ENCODE results near the gene PLPPR3. TPM values are rescaled to one million over a fixed set of nuclear protein-coding genes. Genes with fewer than 3 reads are reported as not detected.

PLPPR3 gene
- total and polyA plus RNA-seq, 9 of the 15 experiments (the other 6 are each of a cell fraction or from before 2014, with no cell fraction given): 0.01 to 48.2 (median 8.6) TPM

DNA sequence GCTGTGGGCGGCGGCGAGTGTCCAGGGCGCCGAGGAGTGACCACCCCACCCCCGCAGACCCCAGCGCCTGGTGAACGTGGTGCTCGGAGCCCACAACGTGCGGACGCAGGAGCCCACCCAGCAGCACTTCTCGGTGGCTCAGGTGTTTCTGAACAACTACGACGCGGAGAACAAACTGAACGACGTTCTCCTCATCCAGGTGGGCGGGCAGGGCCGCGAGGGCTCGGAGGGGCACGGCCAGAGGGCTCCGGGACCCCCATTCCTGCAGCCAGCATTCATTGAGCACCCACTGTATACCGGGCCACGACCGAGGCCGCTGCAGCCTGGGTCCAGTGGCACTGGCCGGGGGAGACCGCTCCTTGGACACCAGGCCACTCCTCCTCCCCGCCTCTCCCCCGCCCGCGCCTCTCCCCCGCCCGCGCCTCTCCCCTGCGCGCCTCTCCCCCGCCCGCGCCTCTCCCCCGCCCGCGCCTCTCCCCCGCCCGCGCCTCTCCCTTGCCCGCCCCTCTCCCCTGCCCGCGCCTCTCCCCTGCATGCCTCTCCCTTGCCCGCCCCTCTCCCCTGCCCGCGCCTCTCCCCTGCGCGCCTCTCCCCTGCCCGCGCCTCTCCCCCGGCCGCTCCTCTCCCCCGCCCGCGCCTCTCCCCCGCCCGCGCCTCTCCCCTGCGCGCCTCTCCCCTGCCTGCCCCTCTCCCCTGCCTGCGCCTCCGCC is 22.2 kb upstream of the PLPPR3 start (continued):
- TF ChIP-seq CCNT2 (IDR thresholded peaks at IDR 0.05; ENCODE audit: borderline replicate concordance, extremely low read depth, insufficient read length, low read depth, low read length): no peak
- no peak for TF ChIP-seq U2AF1 (optimal IDR thresholded peaks at IDR 0.05; ENCODE audit: low read depth, low read length)
- no peak for TF ChIP-seq POLR2AphosphoS2 (IDR thresholded peaks at IDR 0.05; ENCODE audit: low read length)
- no peak for TF ChIP-seq ZNF589 (CRISPR knock-in tag; IDR thresholded peaks at IDR 0.05; ENCODE audit: low read depth)
- TF ChIP-seq ZNF507 (tag; conservative IDR thresholded peaks at IDR 0.05): no peak
- no peak for TF ChIP-seq LEF1 (IDR thresholded peaks at IDR 0.05)
- TF ChIP-seq MAZ (CRISPR knock-in tag; conservative IDR thresholded peaks at IDR 0.05 in 1 of 2, IDR thresholded peaks at IDR 0.05 in 1 of 2): peak; percentile 9 to 17; a peak in 1 of 4 replicates
- no peak for TF ChIP-seq BCLAF1 (IDR thresholded peaks at IDR 0.05; ENCODE audit: borderline replicate concordance in 1 of 2, control insufficient read depth in 1 of 2, low read depth in 2 of 2, low read length in 1 of 2)
- TF ChIP-seq SP1 (CRISPR knock-in tag; IDR thresholded peaks at IDR 0.05): 0 out of 2 replicates have a peak, but pooled peaks have one; percentile 61
- TF ChIP-seq SRSF7 (optimal IDR thresholded peaks at IDR 0.05; ENCODE audit: low read depth, low read length): no peak
- TF ChIP-seq, protein P1, sequence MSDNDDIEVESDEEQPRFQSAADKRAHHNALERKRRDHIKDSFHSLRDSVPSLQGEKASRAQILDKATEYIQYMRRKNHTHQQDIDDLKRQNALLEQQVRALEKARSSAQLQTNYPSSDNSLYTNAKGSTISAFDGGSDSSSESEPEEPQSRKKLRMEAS (CRISPR knock-in tag; IDR thresholded peaks at IDR 0.05): no peak
- TF ChIP-seq KAT7 (CRISPR knock-in tag; IDR thresholded peaks at IDR 0.05; ENCODE audit: borderline replicate concordance): no peak
- TF ChIP-seq RBBP5 (IDR thresholded peaks at IDR 0.05; ENCODE audit: borderline replicate concordance, insufficient read depth, low read length, poor library complexity, severe bottlenecking): peak; percentile 46
- no peak for TF ChIP-seq RBM22 (IDR thresholded peaks at IDR 0.05; ENCODE audit: low read depth, low read length, poor library complexity, severe bottlenecking)

Data from K562 (cell line).